ENCODE measurements around the gene DBI. TPM values are rescaled to one million over a fixed set of nuclear protein-coding genes. Genes with fewer than 3 reads are reported as not detected.

Gene DBI
- total and polyA plus RNA-seq, 8 donors, result 23.2 to 605 (median 67.0) TPM

DNA sequence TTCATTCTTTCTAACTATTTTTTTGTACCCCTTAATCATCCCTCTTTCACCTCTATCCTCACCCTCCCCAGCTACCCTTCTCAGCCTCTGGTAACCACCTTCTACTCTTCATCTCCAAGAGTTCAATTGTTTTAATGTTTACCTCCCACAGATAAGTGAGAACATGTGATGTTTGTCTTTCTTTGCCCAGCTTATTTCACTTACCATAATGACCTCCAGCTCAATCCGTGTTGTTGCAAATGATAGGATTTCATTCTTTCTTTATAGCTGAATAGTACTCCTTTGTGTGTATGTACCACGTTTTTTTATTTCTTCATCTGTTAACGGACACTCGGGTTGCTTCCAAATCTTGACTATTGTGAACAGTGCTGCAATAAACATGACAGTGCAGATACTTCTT, 42.7 kb downstream of the DBI start:
- H3K9me3 ChIP-seq, result no peaks in the 10 kb centered on the region
- DNase-seq, result no peak
- H3K36me3 ChIP-seq, result no peaks in the 10 kb centered on the region
- peaks cover 0 to 18% (median 11%) of the 10 kb centered on the region in 4 donors for H3K4me1 ChIP-seq
- TF ChIP-seq POLR2A (IDR thresholded peaks at IDR 0.05) (no peak), POLR2AphosphoS5 (IDR thresholded peaks at IDR 0.05) (no peak), EP300 (IDR thresholded peaks at IDR 0.05) (no peak)
- TF ChIP-seq, protein P1, sequence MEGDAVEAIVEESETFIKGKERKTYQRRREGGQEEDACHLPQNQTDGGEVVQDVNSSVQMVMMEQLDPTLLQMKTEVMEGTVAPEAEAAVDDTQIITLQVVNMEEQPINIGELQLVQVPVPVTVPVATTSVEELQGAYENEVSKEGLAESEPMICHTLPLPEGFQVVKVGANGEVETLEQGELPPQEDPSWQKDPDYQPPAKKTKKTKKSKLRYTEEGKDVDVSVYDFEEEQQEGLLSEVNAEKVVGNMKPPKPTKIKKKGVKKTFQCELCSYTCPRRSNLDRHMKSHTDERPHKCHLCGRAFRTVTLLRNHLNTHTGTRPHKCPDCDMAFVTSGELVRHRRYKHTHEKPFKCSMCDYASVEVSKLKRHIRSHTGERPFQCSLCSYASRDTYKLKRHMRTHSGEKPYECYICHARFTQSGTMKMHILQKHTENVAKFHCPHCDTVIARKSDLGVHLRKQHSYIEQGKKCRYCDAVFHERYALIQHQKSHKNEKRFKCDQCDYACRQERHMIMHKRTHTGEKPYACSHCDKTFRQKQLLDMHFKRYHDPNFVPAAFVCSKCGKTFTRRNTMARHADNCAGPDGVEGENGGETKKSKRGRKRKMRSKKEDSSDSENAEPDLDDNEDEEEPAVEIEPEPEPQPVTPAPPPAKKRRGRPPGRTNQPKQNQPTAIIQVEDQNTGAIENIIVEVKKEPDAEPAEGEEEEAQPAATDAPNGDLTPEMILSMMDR (IDR thresholded peaks at IDR 0.05), result no peak
- WGBS, 5 donors, result 40 to 63% (median 45%) methylated on average over 4 of the region's 4 CpGs
- no peaks in the 10 kb centered on the region for H3K27me3 ChIP-seq
- H3K27ac ChIP-seq, result no peak overlapping the region
- intact Hi-C loops (cut with DNase I; ENCODE audit: low total_unique reads), result loop anchor here (5.0 kb wide), 1 partner anchor 68 kb away; no protein-coding TSS in a partner anchor
- H3K4me3 ChIP-seq, result no peak overlapping the region

DNA sequence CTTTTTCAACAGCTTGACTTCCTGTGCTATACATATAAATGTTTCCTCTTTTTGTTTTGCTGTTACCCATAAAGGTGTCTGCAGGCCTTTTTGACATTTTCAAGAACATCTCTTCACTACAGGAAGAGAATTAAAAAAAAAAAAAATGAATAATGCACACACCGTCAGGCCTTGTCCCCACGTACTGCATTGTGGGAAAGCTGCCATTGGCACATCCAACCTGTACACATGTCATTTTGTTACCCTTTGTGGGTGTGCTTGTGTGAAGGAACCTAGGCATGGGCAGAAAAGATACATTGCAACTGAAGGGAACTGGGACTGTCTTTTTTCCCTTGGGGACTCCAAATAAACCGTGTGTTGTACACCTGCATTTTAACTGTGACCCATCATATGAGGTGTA, 48.1 kb downstream of the DBI start:
- DNase-seq, result no peak
- WGBS, 5 donors, result 77 to 89% (median 87%) methylated on average over 3 of the region's 3 CpGs
- no peaks in the 10 kb centered on the region for H3K27me3 ChIP-seq

DNA sequence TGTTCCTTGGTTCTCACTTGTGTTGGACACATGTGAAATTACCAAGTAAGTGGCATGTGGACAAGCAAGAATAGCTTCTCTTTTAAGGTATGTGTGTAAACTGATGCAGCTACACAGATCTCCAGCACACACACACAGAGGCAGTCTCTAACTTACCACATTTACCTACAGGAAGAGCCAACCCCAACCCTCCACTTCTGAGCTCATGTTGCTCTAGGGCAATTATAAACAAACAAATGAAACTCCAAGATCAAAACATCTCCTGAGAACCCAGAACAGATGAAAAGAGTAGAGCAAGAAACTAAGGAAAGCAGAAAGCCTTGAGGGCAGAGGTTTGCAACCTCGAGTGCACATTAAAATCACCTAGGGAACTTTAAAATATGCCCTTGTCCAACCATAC, 48.9 kb downstream of the DBI start:
- H3K36me3 ChIP-seq, result no peaks in the 10 kb centered on the region
- intact Hi-C loops (cut with DNase I; ENCODE audit: low total_unique reads), result loop anchor here (10.0 kb wide), 1 partner anchor 249 kb away; no protein-coding TSS in a partner anchor
- no peak overlapping the region for H3K4me3 ChIP-seq
- H3K27me3 ChIP-seq, result no peaks in the 10 kb centered on the region
- H3K4me1 ChIP-seq, result peaks cover 0 to 11% (median 3%) of the 10 kb centered on the region in 4 donors
- no peaks in the 10 kb centered on the region for H3K9me3 ChIP-seq
- no peak overlapping the region for H3K27ac ChIP-seq
- WGBS, 5 donors, result 78 to 92% (median 83%) methylated on average over 1 of the region's 1 CpG
- DNase-seq, result no peak
- TF ChIP-seq, protein P1 (IDR thresholded peaks at IDR 0.05), result no peak
- no peak for TF ChIP-seq EP300 (IDR thresholded peaks at IDR 0.05)
- TF ChIP-seq POLR2A (IDR thresholded peaks at IDR 0.05), result no peak
- TF ChIP-seq POLR2AphosphoS5 (IDR thresholded peaks at IDR 0.05), result no peak

More for the DNA sequence above, 48.1 kb downstream of the DBI start:
- intact Hi-C loops (cut with DNase I; ENCODE audit: low total_unique reads), result loop anchor here (10.0 kb wide), 1 partner anchor 250 kb away; no protein-coding TSS in a partner anchor
- H3K27ac ChIP-seq, result no peak overlapping the region
- peaks cover 0 to 4% (median under 1%) of the 10 kb centered on the region in 4 donors for H3K4me1 ChIP-seq
- no peaks in the 10 kb centered on the region for H3K9me3 ChIP-seq
- H3K4me3 ChIP-seq, result no peak overlapping the region
- H3K36me3 ChIP-seq, result no peaks in the 10 kb centered on the region
- no peak for TF ChIP-seq POLR2AphosphoS5 (IDR thresholded peaks at IDR 0.05)
- no peak for TF ChIP-seq EP300 (IDR thresholded peaks at IDR 0.05)
- TF ChIP-seq, protein P1 (IDR thresholded peaks at IDR 0.05), result no peak
- no peak for TF ChIP-seq POLR2A (IDR thresholded peaks at IDR 0.05)

DNA sequence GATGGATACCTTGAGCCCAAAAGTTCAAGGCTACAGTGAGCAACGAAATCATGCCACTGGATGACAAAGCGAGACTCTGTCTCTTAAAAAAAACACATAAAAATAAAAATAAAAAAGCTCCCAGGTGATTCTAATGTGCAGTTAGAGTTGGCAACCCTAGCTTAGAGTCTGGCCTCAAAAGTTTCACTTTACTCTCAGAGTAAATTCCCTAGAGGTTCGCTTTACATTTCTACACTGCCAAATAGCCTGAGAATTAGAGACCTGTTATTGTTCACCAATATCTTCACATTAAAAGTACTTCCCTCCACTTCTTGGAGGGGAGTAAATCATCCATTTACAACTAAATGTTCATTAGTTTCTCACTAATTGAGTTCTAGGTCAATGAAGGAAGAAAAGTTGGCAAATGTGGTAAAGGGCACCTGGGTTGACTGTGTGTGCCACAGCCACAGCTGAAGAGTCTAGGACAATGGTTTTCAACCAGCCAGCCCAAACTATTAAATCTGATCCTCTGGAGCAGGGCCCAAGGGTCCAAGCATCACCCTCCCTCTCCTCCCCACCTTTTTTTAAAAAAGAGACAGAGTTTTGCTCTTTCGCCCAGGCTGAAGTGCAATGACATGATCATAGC, 49.6 kb downstream of the DBI start:
- 84 to 96% (median 95%) methylated on average over 4 of the region's 4 CpGs for WGBS, 5 donors
- Histone ChIP-seq H3K4me3 (no peak overlapping the region), H3K27me3 (no peaks in the 10 kb centered on the region), H3K4me1 (peaks cover 0 to 19% (median 9%) of the 10 kb centered on the region in 4 donors), H3K9me3 (no peaks in the 10 kb centered on the region), H3K36me3 (no peaks in the 10 kb centered on the region), H3K27ac (no peak overlapping the region)
- intact Hi-C loops (cut with DNase I; ENCODE audit: low total_unique reads), result loop anchor here (10.0 kb wide), 1 partner anchor 248 kb away; no protein-coding TSS in a partner anchor
- TF ChIP-seq, protein P1 (IDR thresholded peaks at IDR 0.05), result no peak
- TF ChIP-seq POLR2A (IDR thresholded peaks at IDR 0.05), result no peak
- TF ChIP-seq EP300 (IDR thresholded peaks at IDR 0.05), result no peak
- TF ChIP-seq POLR2AphosphoS5 (IDR thresholded peaks at IDR 0.05), result no peak
- DNase-seq, result no peak

Data from stomach (tissue), 9 donors.